OCI-LY7 (cell line): Measurements from ENCODE around the gene OR2W1. TPM values are rescaled to one million over a fixed set of nuclear protein-coding genes. Genes with fewer than 3 reads are reported as not detected.

Experiments
- BruUV-seq: library from RNA; stranded (reverse); fragments of 400-500 nt; replicated peaks from 2 replicates; lab custom pipeline; 2021; lab: Mats Ljungman, UMichigan
- CTCF ChIA-PET: fragments of 300-600 bp; sonication (Branson Sonifier 250); formaldehyde crosslinking; loops from one replicate; lab custom pipeline; 2022; ENCODE audit warnings: antibody characterized with exemption; ENCODE audit not compliant: unreplicated experiment; lab: Charles Lee
- POLR2A ChIA-PET: fragments of 300-600 bp; sonication (Branson Sonifier 250); formaldehyde crosslinking; loops from one replicate; lab custom pipeline; 2022; ENCODE audit warnings: antibody characterized with exemption; lab: Charles Lee
- DNase-seq: peaks from one replicate; pipeline ENCODE4 v3.0.0-alpha.2; 2015; ENCODE audit warnings: low spot score
- H2AFZ ChIP-seq: fragments of 200-600 bp; sonication (generic), shearing (Covaris generic); 2 replicates; pipeline ENCODE4 v1.6.1; 2014; ENCODE audit warnings: mild to moderate bottlenecking, antibody characterized with exemption, low read length, moderate library complexity
- H3K27ac ChIP-seq: fragments of 200-600 bp; sonication (generic); 2 replicates; pipeline ENCODE4 v1.5.1; 2014; ENCODE audit warnings: mixed run types, low read depth, mild to moderate bottlenecking, moderate library complexity, low read length, inconsistent platforms; ENCODE audit not compliant: poor library complexity, severe bottlenecking
- H3K36me3 ChIP-seq: fragments of 200-600 bp; sonication (generic); 2 replicates; pipeline ENCODE4 v1.6.1; 2014; ENCODE audit warnings: mild to moderate bottlenecking, antibody characterized with exemption, low read length, moderate library complexity, mixed read lengths; ENCODE audit not compliant: insufficient read depth
- H3K4me1 ChIP-seq: fragments of 200-600 bp; sonication (generic); 2 replicates; pipeline ENCODE4 v1.5.1; 2014; ENCODE audit warnings: mild to moderate bottlenecking, low read length; ENCODE audit not compliant: insufficient read depth, poor library complexity, severe bottlenecking
- H3K4me2 ChIP-seq: fragments of 200-600 bp; sonication (generic); 2 replicates; pipeline ENCODE4 v1.6.1; 2014; ENCODE audit warnings: mild to moderate bottlenecking, low read length
- H3K4me3 ChIP-seq: fragments of 200-600 bp; sonication (generic); 2 replicates; pipeline ENCODE4 v1.5.1; 2014; ENCODE audit warnings: mild to moderate bottlenecking, low read depth, low read length; ENCODE audit not compliant: poor library complexity, severe bottlenecking
- H3K79me2 ChIP-seq: fragments of 200-600 bp; sonication (generic); 2 replicates; pipeline ENCODE4 v1.6.1; 2016; ENCODE audit warnings: low read depth, mild to moderate bottlenecking, low read length, moderate library complexity, mixed read lengths; ENCODE audit not compliant: insufficient read depth
- H3K9me2 ChIP-seq: fragments of 200-600 bp; sonication (generic); 2 replicates; pipeline ENCODE4 v1.6.1; 2016; ENCODE audit warnings: mild to moderate bottlenecking, low read length, mixed read lengths; ENCODE audit not compliant: insufficient read depth
- H3K9me3 ChIP-seq: fragments of 200-600 bp; sonication (generic); 2 replicates; pipeline ENCODE4 v1.6.1; 2014; ENCODE audit warnings: mild to moderate bottlenecking, mixed run types, low read length, mixed read lengths
- H4K20me1 ChIP-seq: fragments of 200-600 bp; sonication (generic); 2 replicates; pipeline ENCODE4 v1.6.1; 2014; ENCODE audit warnings: mild to moderate bottlenecking, antibody characterized with exemption, low read length, moderate library complexity, mixed read lengths; ENCODE audit not compliant: insufficient read depth
- EZH2phosphoT487 ChIP-seq: fragments of 200-600 bp; sonication (generic); IDR thresholded peaks from 2 replicates; pipeline ENCODE4 v1.6.1; 2018; ENCODE audit warnings: low read depth, borderline replicate concordance, mild to moderate bottlenecking, mixed run types, antibody characterized with exemption, low read length, moderate library complexity, mixed read lengths
- intact Hi-C: fragments of 100-400 bp; cut with micrococcal nuclease; formaldehyde crosslinking; loops from one replicate; pipeline ENCODE4 v1.10.0; 2022; ENCODE audit not compliant: unreplicated experiment
- total RNA-seq, 2 experiments: library from RNA; depleted of rRNA in 1 of 2; stranded (reverse); fragments of >200 nt in 1 of 2; shearing (Covaris generic) in 1 of 2; gene quantifications; 2 replicates each; pipeline ENCODE4 v1.2.3, GENCODE V29; 2014 to 2022
- TF ChIP-seq, protein P1 (sequence below): fragments of 200-600 bp; sonication (generic); conservative IDR thresholded peaks from 2 replicates; pipeline ENCODE4 v1.5.1; 2014; ENCODE audit warnings: mild to moderate bottlenecking, antibody characterized with exemption, low read length, moderate library complexity, mixed read lengths

OR2W1 gene
- total RNA-seq, 2 experiments from 2014 or later, result not detected

DNA sequence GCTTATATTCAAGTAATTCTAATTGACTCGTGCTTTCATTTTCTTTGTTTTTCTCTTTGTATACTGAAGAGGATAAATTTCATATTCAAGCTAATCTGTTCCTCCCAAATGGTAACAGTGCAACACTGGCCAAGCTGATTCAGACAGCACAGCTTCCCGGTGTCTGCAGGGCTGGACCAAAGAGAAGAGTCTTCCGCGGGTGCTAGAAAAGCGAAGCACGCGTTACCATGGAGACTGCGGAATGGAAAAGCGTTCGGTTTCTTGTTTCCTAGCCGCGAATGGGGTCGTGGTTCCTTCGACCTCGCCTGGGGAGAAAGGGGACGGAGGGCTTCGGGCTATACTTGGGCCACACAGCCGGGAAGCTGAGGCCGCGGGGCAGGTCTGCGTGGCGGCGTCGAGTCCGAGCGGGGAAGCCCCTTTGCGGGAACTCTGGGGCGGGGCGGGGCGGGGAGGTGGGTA, 33.7 kb downstream of the OR2W1 start:
- no peak for TF ChIP-seq EZH2phosphoT487
- TF ChIP-seq, protein P1, sequence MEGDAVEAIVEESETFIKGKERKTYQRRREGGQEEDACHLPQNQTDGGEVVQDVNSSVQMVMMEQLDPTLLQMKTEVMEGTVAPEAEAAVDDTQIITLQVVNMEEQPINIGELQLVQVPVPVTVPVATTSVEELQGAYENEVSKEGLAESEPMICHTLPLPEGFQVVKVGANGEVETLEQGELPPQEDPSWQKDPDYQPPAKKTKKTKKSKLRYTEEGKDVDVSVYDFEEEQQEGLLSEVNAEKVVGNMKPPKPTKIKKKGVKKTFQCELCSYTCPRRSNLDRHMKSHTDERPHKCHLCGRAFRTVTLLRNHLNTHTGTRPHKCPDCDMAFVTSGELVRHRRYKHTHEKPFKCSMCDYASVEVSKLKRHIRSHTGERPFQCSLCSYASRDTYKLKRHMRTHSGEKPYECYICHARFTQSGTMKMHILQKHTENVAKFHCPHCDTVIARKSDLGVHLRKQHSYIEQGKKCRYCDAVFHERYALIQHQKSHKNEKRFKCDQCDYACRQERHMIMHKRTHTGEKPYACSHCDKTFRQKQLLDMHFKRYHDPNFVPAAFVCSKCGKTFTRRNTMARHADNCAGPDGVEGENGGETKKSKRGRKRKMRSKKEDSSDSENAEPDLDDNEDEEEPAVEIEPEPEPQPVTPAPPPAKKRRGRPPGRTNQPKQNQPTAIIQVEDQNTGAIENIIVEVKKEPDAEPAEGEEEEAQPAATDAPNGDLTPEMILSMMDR, result no peak
- DNase-seq, result peak; percentile 28
- peak overlapping the region; percentile 62 for H3K4me3 ChIP-seq
- peak overlapping the region; percentile 81 for H2AFZ ChIP-seq
- H3K4me1 ChIP-seq, result no peaks in the 10 kb centered on the region
- no peaks in the 10 kb centered on the region for H3K36me3 ChIP-seq
- BruUV-seq, result no TSS peak
- H3K9me2 ChIP-seq, result no peaks in the 10 kb centered on the region
- ChIA-PET POLR2A (interaction anchor here (0.5 to 1.3 kb wide), 5 partner anchors 10 to 173 kb away, joined by 3 to 7 read pairs (median 4); no protein-coding TSS in a partner anchor), CTCF (no interaction called here)
- H3K9me3 ChIP-seq, result no peaks in the 10 kb centered on the region
- H4K20me1 ChIP-seq, result no peaks in the 10 kb centered on the region
- H3K79me2 ChIP-seq, result no peaks in the 10 kb centered on the region
- intact Hi-C loops, result loop anchor here (10.0 kb wide), 1 partner anchor 573 kb away; the partner anchor contains the start of gene OR2H2
- H3K27ac ChIP-seq, result no peak overlapping the region
- H3K4me2 ChIP-seq, result peak overlapping the region; percentile 66

GRCh38 chr6:29009358-29009757, 35.6 kb downstream of the OR2W1 start:
- H3K27ac ChIP-seq, result no peak overlapping the region
- no peaks in the 10 kb centered on the region for H3K9me3 ChIP-seq
- TF ChIP-seq, protein P1, result no peak
- TF ChIP-seq EZH2phosphoT487, result no peak
- intact Hi-C loops, result no loop called here
- H3K36me3 ChIP-seq, result no peaks in the 10 kb centered on the region
- no peak for DNase-seq
- no peak overlapping the region for H2AFZ ChIP-seq
- ChIA-PET POLR2A (interaction anchor here (0.5 to 0.9 kb wide), 2 partner anchors 8 to 196 kb away, joined by 3 read pairs; no protein-coding TSS in a partner anchor), CTCF (no interaction called here)
- H4K20me1 ChIP-seq, result no peaks in the 10 kb centered on the region
- BruUV-seq, result no TSS peak
- no peak overlapping the region for H3K4me3 ChIP-seq
- no peaks in the 10 kb centered on the region for H3K79me2 ChIP-seq
- no peaks in the 10 kb centered on the region for H3K4me1 ChIP-seq
- H3K9me2 ChIP-seq, result no peaks in the 10 kb centered on the region
- no peak overlapping the region for H3K4me2 ChIP-seq

DNA sequence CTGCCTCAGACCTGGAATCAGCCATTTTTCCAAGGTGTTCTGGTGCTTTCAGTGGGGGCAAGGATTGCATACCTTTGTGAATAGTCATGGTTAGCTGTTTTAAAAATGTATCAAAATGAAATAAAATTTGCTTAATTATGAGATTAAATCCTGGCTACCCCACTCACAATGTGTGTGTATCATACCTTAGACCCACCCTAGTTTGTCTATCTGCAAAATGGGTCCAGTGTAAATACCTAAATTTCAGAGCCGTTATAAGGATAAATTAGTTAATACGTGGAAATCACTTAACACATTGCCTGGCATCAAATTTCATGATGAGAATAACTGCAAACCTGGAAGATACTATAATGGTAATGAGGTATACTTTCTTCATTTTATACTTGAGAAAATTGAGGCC, 36.9 kb downstream of the OR2W1 start:
- H3K4me2 ChIP-seq, result no peak overlapping the region
- no peaks in the 10 kb centered on the region for H3K36me3 ChIP-seq
- H4K20me1 ChIP-seq, result no peaks in the 10 kb centered on the region
- H3K79me2 ChIP-seq, result no peaks in the 10 kb centered on the region
- no peak overlapping the region for H3K4me3 ChIP-seq
- intact Hi-C loops, result no loop called here
- ChIA-PET POLR2A (no interaction called here), CTCF (no interaction called here)
- no peak for DNase-seq
- no TSS peak for BruUV-seq
- TF ChIP-seq, protein P1, result no peak
- TF ChIP-seq EZH2phosphoT487, result no peak
- H3K9me2 ChIP-seq, result no peaks in the 10 kb centered on the region
- no peak overlapping the region for H3K27ac ChIP-seq
- H3K4me1 ChIP-seq, result no peaks in the 10 kb centered on the region
- no peaks in the 10 kb centered on the region for H3K9me3 ChIP-seq
- H2AFZ ChIP-seq, result no peak overlapping the region
